Endothelial cell of umbilical vein (primary cell): Measurements from ENCODE around the gene RAB40C.

Experiments used
- POLR2A ChIP-seq: IDR thresholded peaks from 2 replicates; pipeline ENCODE4 v1.6.1; 2012; ENCODE audit warnings: low read depth, mild to moderate bottlenecking, control low read depth, low read length
- POLR2AphosphoS5 ChIP-seq: IDR thresholded peaks from 2 replicates; pipeline ENCODE4 v1.6.1; 2012; ENCODE audit warnings: low read depth, mild to moderate bottlenecking, control low read depth, low read length, moderate library complexity; ENCODE audit not compliant: insufficient read depth

DNA sequence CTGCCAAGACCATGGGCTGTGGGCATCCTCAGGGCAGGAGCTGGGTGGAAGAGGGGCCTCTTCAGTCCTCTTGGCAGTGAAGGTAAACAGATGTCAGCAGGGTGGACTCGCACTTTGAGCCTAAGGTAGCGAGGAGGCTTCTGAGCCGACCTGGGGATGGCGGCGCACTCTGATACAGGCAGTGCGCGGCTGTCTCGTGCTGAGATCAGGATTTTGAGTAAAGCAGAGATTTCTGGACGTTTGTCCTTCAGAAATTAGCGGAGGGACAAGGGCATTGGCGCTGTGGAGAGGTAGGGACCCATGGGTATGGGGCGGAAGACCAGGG, 6.8 kb downstream of the RAB40C start:
- TF ChIP-seq POLR2A (no peak), POLR2AphosphoS5 (no peak)
